Mesenchymal stem cell (in vitro differentiated cells and primary cell): ENCODE measurements around the gene DQX1.
A peak's percentile ranks its signal among the peaks of the same experiment; 100 is the strongest.

Source experiments
- DNase-seq: peaks from one replicate; pipeline ENCODE4 v3.0.0-alpha.2; 2013
- H2AFZ ChIP-seq: one replicate; pipeline ENCODE4 v1.6.1; 2013; ENCODE audit warnings: low read depth, mild to moderate bottlenecking, control low read depth, inconsistent platforms, low read length, moderate library complexity
- H2AK5ac ChIP-seq: 2 replicates; pipeline ENCODE4 v1.6.1; 2013; ENCODE audit warnings: low read length, moderate library complexity, mild to moderate bottlenecking, inconsistent platforms; ENCODE audit not compliant: severe bottlenecking
- H2BK120ac ChIP-seq: one replicate; pipeline ENCODE4 v1.6.1; 2013; ENCODE audit warnings: low read depth, mild to moderate bottlenecking, inconsistent platforms, low read length, moderate library complexity
- H2BK12ac ChIP-seq, 2 experiments: one replicate each; pipeline ENCODE4 v1.6.1; 2013; ENCODE audit warnings: inconsistent platforms in 2 of 2, low read length in 2 of 2, mild to moderate bottlenecking in 2 of 2, moderate library complexity in 2 of 2, control low read depth in 1 of 2
- H2BK15ac ChIP-seq: one replicate; pipeline ENCODE4 v1.6.1; 2013; ENCODE audit warnings: mild to moderate bottlenecking, low read depth, inconsistent platforms; ENCODE audit not compliant: poor library complexity, severe bottlenecking
- H2BK5ac ChIP-seq: 2 replicates; pipeline ENCODE4 v1.6.1; 2013; ENCODE audit warnings: low read depth, mild to moderate bottlenecking, low read length, control low read depth, inconsistent platforms; ENCODE audit not compliant: poor library complexity, severe bottlenecking
- H3K14ac ChIP-seq, 2 experiments: one replicate each; pipeline ENCODE4 v1.6.1; 2013; ENCODE audit warnings: inconsistent platforms in 2 of 2, low read length in 2 of 2, control low read depth in 1 of 2, mild to moderate bottlenecking in 1 of 2, moderate library complexity in 1 of 2
- H3K18ac ChIP-seq, 2 experiments: one replicate each; pipeline ENCODE4 v1.6.1; 2013; ENCODE audit warnings: inconsistent platforms in 2 of 2, low read length in 2 of 2, control low read depth in 1 of 2, low read depth in 1 of 2, mild to moderate bottlenecking in 1 of 2
- H3K23ac ChIP-seq, 2 experiments: one replicate each; pipeline ENCODE4 v1.6.1; 2013; ENCODE audit warnings: inconsistent platforms in 2 of 2, low read length in 2 of 2, mild to moderate bottlenecking in 2 of 2, moderate library complexity in 2 of 2, control low read depth in 1 of 2
- H3K27ac ChIP-seq: 2 replicates; pipeline ENCODE4 v1.5.1; 2013; ENCODE audit warnings: mild to moderate bottlenecking, moderate library complexity, low read length, control low read depth, inconsistent platforms; ENCODE audit not compliant: poor library complexity, severe bottlenecking
- H3K27me3 ChIP-seq, 2 experiments: 2 replicates each; pipeline versions ENCODE4 v1.6.1 to v1.7.0; 2013; ENCODE audit warnings: low read length in 2 of 2, mild to moderate bottlenecking in 2 of 2, moderate library complexity in 2 of 2, control low read depth in 1 of 2, inconsistent platforms in 1 of 2; ENCODE audit not compliant: control insufficient read depth in 1 of 2, insufficient read depth in 1 of 2
- H3K36me3 ChIP-seq, 2 experiments: 2 replicates each; pipeline versions ENCODE4 v1.6.1 to v1.7.0; 2013; ENCODE audit warnings: low read length in 2 of 2, control low read depth in 1 of 2, inconsistent platforms in 1 of 2, low read depth in 1 of 2, mild to moderate bottlenecking in 1 of 2; ENCODE audit not compliant: insufficient read depth in 2 of 2, control insufficient read depth in 1 of 2
- H3K4ac ChIP-seq, 2 experiments: one replicate each; pipeline ENCODE4 v1.6.1; 2013; ENCODE audit warnings: inconsistent platforms in 2 of 2, low read length in 2 of 2, mild to moderate bottlenecking in 2 of 2, moderate library complexity in 2 of 2, control low read depth in 1 of 2, low read depth in 1 of 2
- H3K4me1 ChIP-seq: 2 replicates; pipeline ENCODE4 v1.6.1; 2013; ENCODE audit warnings: low read depth, low read length, control low read depth; ENCODE audit not compliant: control insufficient read depth, insufficient read depth
- H3K4me2 ChIP-seq: 2 replicates; pipeline ENCODE4 v1.6.1; 2013; ENCODE audit warnings: low read length, mild to moderate bottlenecking, inconsistent platforms; ENCODE audit not compliant: poor library complexity, severe bottlenecking
- H3K4me3 ChIP-seq, 2 experiments: 2 replicates each; pipeline versions ENCODE4 v1.5.1 to v1.7.0; 2013; ENCODE audit warnings: low read length in 2 of 2, mild to moderate bottlenecking in 2 of 2, control low read depth in 1 of 2, low read depth in 1 of 2; ENCODE audit not compliant: insufficient read depth in 1 of 2
- H3K79me1 ChIP-seq: replicated peaks from 2 replicates; pipeline ENCODE4 v1.6.1; 2013; ENCODE audit warnings: mild to moderate bottlenecking, control low read depth, low read length, inconsistent platforms; ENCODE audit not compliant: poor library complexity, severe bottlenecking
- H3K9ac ChIP-seq: 2 replicates; pipeline ENCODE4 v1.7.0; 2013; ENCODE audit warnings: mild to moderate bottlenecking, low read length, moderate library complexity
- H3K9me3 ChIP-seq: 2 replicates; pipeline ENCODE4 v1.7.0; 2013; ENCODE audit warnings: mild to moderate bottlenecking, low read length; ENCODE audit not compliant: control insufficient read depth
- H4K8ac ChIP-seq: one replicate; pipeline ENCODE4 v1.6.1; 2013; ENCODE audit warnings: inconsistent platforms, mild to moderate bottlenecking, low read length, moderate library complexity
- H4K91ac ChIP-seq: one replicate; pipeline ENCODE4 v1.6.1; 2013; ENCODE audit warnings: mild to moderate bottlenecking, low read length, inconsistent platforms
- WGBS: methylation state at CpG from one replicate; pipeline ENCODE4 v1.1.7; 2013; ENCODE audit warnings: mixed read lengths; 5-methylcytosine and 5-hydroxymethylcytosine counted together

The DQX1 gene

DNA sequence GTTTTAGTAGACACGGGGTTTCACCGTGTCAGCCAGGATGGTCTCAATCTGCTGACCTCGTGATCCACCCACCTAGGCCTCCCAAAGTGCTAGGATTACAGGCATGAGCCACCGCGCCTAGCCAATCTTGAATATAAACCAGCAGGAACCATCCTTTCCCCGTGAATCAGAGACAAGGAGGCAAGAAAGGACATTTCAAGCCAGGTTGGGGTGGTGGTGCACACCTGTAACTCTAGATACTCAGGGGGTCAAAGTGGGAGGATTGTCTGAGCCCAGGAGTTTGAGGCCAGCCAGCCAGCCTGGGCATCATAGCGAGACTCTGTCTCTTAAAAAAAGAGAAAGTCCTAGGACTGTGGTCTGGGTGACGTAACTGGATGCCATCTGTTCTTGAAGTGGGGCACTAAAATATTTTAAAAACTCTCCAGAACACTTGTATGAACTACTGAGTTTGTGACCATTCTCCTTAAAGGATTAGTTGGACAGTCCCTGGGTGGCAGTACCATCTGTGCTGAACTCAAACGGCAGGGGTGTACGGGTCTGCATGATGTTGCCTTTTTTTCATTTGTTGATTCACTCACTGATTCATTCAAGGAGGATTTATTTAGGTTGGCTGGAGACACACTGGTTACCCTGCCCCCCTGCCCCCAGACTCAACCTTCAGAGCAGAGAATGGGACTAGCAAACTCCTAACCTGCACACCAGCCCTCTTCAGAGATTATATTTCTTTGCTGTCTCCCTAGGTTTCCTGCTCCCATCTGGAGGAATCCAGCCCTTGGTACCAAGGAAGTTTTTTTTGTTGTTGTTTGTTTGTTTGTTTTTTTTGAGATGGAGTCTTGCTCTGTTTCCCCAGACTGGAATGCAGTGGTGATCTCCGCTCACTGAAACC, 14.7 kb downstream of the DQX1 start:
- Histone ChIP-seq H3K9ac (no peak overlapping the region), H3K18ac (no peak overlapping the region), H3K4me3 (no peak overlapping the region), H3K4me1 (peaks cover 30% of the 10 kb centered on the region), H2AK5ac (no peak overlapping the region), H3K36me3 (peaks cover 0 to 3% of the 10 kb centered on the region in 2 experiments), H3K27me3 (peaks cover 60 to 67% of the 10 kb centered on the region in 2 experiments), H3K27ac (no peak overlapping the region), H3K14ac (no peak overlapping the region), H2BK15ac (no peak overlapping the region), H3K9me3 (no peaks in the 10 kb centered on the region), H3K79me1 (peaks cover 7% of the 10 kb centered on the region), H3K4me2 (no peak overlapping the region), H4K91ac (no peak overlapping the region), H4K8ac (no peak overlapping the region), H2AFZ (no peak overlapping the region), H2BK120ac (no peak overlapping the region), H2BK12ac (no peak overlapping the region), H3K23ac (no peak overlapping the region), H2BK5ac (no peak overlapping the region), H3K4ac (no peak overlapping the region)
- DNase-seq, result no peak
- 66% methylated on average over 10 of the region's 11 CpGs for WGBS

DNA sequence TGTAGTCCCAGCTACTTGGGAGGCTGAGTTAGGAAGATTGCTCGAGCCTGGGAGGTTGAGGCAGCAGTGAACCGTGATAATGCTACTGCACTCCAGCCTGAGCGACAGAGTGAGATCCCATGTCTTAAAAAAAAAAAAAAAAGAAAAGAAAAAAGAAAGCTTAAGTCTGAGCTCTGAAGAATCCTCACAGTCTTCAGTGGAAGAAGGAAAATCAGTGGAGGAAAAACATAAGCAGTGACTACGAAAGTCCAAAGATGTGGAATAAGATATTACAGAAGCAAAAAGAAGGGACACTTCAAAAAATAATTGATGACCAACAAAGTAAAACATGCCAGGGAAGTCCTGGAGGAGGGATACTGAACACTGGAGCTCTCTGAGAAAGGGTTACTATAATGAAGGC, 15.8 kb downstream of the DQX1 start:
- DNase-seq, result no peak
- no peak overlapping the region for H3K4ac ChIP-seq
- H3K9ac ChIP-seq, result no peak overlapping the region
- H3K36me3 ChIP-seq, result peaks cover 7 to 8% of the 10 kb centered on the region in 2 experiments
- no peak overlapping the region for H3K27ac ChIP-seq
- no peak overlapping the region for H2BK12ac ChIP-seq
- no peak overlapping the region for H2BK120ac ChIP-seq
- peaks cover 49 to 57% of the 10 kb centered on the region in 2 experiments for H3K27me3 ChIP-seq
- peaks cover 13% of the 10 kb centered on the region for H3K79me1 ChIP-seq
- no peaks in the 10 kb centered on the region for H3K9me3 ChIP-seq
- H3K4me2 ChIP-seq, result no peak overlapping the region
- no peak overlapping the region for H3K18ac ChIP-seq
- H3K4me3 ChIP-seq, result no peak overlapping the region
- no peak overlapping the region for H2AFZ ChIP-seq
- H3K14ac ChIP-seq, result no peak overlapping the region
- no peak overlapping the region for H2AK5ac ChIP-seq
- no peak overlapping the region for H2BK15ac ChIP-seq
- no peak overlapping the region for H3K23ac ChIP-seq
- 84% methylated on average over 4 of the region's 4 CpGs for WGBS
- no peak overlapping the region for H2BK5ac ChIP-seq
- no peak overlapping the region for H4K8ac ChIP-seq
- H4K91ac ChIP-seq, result no peak overlapping the region
- peaks cover 31% of the 10 kb centered on the region for H3K4me1 ChIP-seq

DNA sequence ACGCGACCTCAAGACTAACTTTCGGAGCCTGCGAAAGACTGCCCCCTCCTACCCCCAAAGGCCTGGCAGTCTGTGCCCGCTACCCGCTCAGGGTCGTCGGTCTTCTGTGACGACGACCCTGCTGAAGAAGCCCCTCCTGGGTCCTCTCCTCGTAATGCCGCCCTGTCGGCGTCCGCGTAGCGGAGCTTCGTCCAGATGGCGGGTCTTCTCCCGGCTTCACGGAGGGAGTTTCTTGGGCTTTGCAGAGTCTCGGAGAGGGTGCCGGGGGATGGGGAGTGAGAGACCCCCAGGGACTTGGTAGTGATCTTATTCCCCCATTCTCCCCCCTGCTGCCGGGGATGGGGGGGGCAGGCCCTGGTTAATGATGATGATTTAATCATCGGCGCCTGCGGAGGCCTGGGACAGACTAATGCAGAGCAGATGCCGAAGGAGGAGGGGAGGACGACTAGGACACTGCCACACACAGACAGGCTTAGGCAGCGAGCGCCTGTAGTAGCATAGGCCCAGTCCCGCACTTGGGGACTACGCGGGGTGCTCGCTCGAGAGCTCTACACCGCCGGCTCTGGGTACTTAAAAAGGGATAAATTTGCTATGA, 18.0 kb downstream of the DQX1 start:
- peak overlapping the region; percentile 86 for H2BK120ac ChIP-seq
- peak overlapping the region in 1 of 2 experiments; percentile 49 for H3K23ac ChIP-seq
- WGBS, result 5% methylated on average over 36 of the region's 38 CpGs
- H3K9ac ChIP-seq, result peak overlapping the region; percentile 96
- no peaks in the 10 kb centered on the region for H3K9me3 ChIP-seq
- peak overlapping the region; percentile 73 for H2AK5ac ChIP-seq
- peak overlapping the region; percentile 59 for H3K27ac ChIP-seq
- peak overlapping the region; percentile 99 for H3K4me2 ChIP-seq
- H3K4me3 ChIP-seq, result peak overlapping the region; percentile 80 to 90
- H4K91ac ChIP-seq, result peak overlapping the region; percentile 77
- H3K27me3 ChIP-seq, result peaks cover 27 to 35% of the 10 kb centered on the region in 2 experiments
- H2AFZ ChIP-seq, result peak overlapping the region; percentile 81
- H4K8ac ChIP-seq, result peak overlapping the region; percentile 78
- DNase-seq, result peak; percentile 63
- H3K4me1 ChIP-seq, result peaks cover 35% of the 10 kb centered on the region
- H3K4ac ChIP-seq, result peak overlapping the region; percentile 84 to 95
- H2BK12ac ChIP-seq, result no peak overlapping the region
- peaks cover 15 to 19% of the 10 kb centered on the region in 2 experiments for H3K36me3 ChIP-seq
- H3K14ac ChIP-seq, result peak overlapping the region in 1 of 2 experiments; percentile 25
- peak overlapping the region; percentile 20 for H2BK5ac ChIP-seq
- peak overlapping the region; percentile 66 to 92 for H3K18ac ChIP-seq
- peak overlapping the region; percentile 95 for H2BK15ac ChIP-seq
- peaks cover 14% of the 10 kb centered on the region for H3K79me1 ChIP-seq
